DMS114 treated with DMSO at 0.1 percent for 48 hours (cell line): ENCODE measurements around the gene KIF26B.

Source experiments
- DNase-seq: peaks from one replicate; lab custom pipeline; 2025; ENCODE audit not compliant: unreplicated experiment; lab: John Stamatoyannopoulos, UW

KIF26B gene

DNA sequence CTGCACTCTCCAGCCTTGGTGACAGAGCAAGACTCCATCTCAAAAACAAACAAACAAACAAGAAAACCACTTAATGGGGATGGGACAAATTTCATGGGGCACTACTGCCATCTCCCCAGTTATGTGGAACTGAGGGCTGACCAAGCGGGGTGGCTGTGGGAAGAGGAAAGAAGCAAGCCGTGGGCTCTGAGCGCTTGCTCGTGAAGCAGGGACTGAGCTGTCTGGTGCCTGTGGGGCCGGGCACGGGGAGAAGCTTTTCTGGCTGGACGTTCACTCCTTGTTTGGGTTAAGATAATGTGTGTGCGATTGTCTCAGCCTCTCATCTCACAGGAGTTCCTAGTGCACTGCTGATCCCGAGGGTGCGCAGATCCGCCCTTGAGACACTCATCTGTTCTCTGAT lies 22.0 kb upstream of the KIF26B start:
- DNase-seq: no peak

DNA sequence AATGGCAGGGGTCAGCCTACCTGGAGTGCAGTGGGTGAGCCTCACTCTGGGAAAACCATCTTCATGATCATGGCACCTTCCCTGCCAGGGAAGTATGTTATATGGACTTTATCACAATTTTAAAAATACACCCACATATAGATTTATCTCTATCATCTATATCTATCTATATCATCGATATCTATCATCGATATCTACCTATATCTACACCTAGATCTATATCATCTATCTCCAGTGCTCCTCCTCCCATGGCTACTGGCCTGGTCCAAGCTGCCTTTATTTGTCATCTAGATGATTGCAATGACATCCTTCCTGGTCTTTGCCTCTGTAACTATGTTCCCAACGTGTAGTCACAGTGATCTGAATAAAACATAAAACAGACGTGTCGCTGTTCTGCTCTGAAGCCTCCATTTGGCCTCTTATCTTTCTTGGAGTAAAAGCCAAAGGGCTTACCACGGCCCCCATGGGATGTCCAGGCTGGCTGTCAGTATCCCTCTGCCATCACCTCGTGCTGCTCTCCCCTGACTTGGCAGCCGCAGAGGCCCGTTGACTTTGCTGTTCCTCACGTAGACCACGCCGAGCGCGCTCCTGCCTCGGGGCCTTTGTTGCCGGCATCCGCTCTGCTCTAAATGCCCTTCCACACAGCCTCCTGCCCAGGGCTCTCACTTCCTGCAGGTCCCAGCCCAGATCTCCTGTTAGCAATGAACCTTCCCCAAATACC lies 20.6 kb upstream of the KIF26B start:
- DNase-seq: no peak

DNA sequence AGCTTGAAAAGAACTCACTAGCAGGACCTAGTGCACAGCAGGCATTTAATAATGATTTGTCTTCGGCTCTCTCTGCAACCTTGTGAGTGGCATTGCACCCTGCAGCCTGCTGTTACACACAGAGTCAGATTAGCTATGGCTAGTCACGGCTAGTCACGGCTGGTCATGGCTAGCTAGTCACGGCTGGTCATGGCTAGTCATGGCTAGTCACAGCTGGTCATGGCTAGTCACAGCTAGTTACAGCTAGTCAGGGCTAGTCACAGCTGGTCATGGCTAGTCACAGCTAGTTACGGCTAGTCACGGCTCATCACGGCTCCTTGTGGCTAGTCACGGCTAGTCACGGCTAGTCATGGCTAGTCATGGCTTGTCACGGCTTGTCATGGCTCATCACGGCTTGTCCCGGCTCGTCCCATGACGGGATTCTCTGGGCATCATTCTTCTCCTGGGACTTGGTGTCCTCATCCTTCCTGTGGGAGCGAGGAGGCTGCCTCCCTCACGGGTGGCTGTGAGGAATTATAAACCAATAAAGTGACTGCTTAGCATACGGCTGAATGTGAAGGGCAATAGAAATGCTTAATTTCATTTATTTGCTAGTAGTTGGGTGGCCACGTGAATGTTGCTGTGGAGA lies 12.5 kb upstream of the KIF26B start:
- DNase-seq: no peak

DNA sequence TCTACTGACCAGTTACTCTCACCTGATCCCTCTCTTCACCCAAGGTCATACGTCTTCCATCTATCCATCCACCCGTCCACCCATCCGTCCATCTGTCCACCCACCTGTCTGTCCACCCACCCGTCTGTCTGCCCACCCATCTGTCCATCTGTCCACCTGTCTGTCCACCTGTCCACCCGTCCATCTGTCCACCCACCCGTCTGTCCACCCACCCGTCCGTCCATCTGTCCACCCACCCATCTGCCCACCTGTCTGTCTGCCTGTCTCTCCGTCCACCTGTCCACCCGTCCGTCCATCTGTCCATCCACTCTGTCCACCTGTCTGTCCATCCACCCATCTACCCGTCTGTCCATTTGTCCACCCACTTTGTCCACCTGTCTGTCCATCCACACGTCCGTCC lies 11.8 kb upstream of the KIF26B start:
- DNase-seq: no peak

DNA sequence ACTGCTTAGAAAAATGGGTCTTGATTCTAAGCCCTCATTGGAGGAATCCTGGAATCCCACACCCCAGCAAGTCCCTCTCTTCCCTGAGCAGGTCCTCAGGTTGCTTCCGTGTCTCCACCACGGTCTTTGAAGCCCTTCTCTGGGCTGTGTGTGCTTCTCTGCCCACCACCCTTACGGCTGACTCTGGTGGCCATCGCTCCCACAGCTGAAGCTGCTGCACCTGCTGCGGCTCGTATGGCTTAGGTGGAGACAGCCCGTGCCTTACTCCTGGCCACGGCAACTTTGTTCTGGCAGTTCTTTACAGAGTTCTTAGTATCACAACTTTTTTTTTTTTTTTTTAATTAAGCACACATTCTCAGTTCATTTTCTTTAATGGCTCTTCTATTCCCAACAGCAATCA lies 10.9 kb upstream of the KIF26B start:
- DNase-seq: no peak

DNA sequence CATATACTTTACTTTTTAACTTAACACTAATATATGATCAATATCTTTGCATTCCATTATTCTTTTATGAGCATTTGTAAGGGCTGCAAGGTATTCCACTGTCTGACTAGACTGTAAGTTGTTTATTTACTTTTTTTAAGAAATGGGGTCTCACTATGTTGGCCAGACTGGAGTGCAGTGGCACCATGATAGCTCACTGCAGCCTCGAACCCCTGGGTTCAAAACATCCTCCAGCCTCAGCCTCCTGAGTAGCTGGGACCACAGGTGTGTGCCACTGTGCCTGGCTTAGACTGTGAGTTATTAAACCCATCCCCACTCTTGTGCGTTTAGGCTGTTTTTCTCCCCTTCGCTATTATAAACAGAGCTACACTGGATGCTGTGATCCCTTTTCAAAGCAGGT lies 6.7 kb upstream of the KIF26B start:
- no peak for DNase-seq

DNA sequence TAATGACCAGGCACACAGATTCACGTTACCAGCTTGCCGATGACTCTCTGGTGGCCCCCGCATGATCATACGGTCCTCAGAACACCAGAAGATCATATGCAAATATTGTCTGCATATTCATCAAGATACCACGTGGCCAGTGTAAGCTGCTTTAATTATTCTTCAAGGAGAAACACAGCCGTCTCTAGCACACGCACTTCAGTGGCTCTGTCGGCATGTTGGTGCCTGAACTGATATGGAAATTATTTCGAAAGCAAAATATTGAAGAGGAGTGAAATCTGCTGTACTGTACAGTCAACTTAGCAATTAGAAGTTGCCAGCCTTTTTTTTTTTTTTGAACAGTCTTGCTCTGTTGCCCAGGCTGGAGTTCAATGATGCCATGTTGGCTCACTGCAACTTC lies 5.9 kb upstream of the KIF26B start:
- DNase-seq: no peak

DNA sequence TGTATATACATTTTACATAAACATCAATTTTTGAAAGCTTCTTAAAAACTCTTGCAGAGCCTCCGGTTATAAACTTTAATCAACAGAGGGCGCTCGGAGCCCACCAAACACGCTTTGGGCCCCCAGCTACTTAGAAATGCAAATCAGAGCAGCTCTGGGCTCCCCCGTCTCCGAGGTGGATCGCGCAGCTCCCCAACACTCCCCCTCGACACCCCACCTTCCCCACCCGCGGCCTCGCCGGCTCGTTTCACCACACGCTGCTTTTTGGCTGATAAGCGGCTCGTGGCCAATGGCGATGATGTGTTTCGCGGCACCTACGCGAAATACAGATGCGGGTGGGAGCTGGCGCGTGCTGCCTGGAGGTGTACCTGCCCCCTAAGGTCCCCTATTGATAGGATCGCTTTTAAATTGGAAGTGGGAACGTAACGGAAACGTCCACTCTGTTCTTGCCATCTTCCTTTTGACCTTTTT lies 1.7 kb upstream of the KIF26B start:
- peak; percentile 46 for DNase-seq

DNA sequence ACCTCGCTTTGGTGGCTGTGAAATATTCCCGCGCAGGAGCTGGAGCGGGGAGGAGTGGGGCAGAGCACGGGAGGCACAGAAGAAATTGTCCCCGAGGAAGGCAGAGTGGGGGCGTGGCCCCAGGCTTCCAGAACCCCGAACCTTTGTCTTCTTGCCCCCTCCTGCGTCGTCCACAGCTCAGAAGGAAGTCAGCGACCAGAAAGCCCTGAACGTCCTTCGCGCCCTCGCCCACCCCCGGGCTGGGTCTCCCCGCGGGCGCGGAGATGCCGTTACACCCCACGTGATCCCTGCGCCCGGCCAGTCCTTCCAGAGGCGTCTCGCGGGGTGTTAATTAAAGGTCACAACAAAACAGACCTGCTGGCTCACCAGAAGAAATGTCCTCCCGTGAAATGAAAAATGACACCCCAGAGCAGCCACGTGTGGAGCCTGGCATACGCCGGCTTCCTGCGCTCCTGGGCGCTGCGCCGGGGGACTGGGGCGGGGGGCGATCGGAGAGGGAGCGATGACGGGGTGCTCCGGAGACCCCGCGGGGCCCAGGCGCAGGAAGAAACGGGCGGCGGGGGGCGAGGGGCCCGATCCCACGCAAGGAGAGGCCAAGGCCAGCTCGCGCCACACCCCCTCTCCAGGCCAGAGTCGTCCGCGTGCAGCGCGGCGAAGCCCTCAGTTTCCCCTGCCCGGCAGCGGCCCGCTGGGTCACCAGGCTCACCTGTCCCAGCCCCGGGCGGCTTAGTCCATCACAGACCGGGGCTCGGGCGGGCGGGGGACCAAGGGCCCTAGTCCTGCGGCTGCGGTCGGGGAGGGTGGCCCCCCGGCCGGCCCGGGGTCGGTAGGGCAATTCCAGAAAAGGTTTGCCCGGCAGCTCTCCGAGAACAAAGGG lies 995 bp upstream of the KIF26B start:
- peak; percentile 1 for DNase-seq

DNA sequence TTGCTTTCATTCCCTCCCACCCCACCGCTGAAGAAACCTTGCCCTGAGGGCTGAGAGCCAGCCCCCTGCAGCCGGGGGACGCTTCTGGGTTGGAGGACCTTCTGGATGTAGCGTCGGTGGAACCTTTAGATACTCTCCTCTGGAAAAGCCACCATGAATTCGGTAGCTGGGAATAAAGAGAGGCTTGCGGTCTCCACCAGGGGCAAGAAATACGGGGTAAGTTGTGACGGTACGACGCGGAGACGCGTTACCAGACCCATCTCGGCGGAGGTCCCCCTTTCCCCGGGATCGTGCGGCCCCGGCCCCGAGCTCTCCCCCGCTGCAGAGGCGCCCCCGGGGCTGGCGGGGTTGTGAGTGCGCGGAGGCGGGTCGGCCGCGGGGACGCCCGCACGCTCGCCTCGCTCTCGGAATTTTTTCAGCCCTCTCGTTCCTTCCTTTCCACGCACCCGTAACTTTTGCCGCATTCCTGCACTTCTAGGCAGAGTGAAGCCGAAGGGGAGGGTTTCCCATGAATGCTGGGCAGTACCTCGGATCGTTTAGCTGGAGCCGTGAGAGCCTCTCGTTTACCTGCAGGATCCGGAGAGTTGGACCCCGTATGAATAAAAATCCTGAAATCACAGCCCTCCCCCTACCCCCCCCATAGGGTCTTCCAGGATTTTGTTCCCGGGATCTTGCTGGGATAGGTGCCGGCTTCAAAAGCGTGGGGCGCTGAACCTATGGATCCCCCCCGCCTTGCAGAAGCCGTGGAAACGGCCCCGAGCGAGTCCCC lies 671 bp downstream of the KIF26B start:
- DNase-seq: peak; percentile 57

DNA sequence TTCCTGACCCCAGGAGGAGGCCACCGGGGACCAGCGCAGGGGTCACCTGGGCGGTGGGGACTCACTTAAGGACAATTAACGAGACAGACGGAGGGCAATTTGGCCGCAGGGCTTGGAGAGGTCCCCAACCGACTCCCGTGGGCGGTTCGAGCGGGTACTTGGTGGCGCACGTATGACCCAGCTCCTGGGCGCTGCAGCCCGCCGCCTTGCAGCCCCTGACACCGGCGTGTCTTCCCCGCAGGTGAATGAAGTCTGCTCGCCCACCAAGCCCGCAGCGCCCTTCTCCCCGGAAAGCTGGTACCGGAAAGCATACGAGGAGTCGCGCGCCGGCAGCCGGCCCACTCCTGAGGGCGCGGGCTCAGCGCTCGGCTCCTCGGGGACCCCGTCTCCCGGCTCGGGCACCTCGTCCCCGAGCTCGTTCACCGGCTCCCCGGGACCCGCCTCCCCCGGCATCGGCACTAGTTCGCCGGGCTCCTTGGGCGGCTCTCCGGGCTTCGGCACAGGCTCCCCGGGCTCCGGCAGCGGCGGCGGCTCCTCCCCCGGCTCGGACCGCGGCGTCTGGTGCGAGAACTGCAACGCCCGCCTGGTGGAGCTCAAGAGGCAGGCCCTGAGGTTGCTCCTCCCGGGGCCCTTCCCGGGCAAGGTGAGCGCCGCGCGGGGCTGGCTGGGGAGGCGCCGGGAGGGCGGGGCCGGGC lies 1.4 kb downstream of the KIF26B start:
- DNase-seq: peak; percentile 64

DNA sequence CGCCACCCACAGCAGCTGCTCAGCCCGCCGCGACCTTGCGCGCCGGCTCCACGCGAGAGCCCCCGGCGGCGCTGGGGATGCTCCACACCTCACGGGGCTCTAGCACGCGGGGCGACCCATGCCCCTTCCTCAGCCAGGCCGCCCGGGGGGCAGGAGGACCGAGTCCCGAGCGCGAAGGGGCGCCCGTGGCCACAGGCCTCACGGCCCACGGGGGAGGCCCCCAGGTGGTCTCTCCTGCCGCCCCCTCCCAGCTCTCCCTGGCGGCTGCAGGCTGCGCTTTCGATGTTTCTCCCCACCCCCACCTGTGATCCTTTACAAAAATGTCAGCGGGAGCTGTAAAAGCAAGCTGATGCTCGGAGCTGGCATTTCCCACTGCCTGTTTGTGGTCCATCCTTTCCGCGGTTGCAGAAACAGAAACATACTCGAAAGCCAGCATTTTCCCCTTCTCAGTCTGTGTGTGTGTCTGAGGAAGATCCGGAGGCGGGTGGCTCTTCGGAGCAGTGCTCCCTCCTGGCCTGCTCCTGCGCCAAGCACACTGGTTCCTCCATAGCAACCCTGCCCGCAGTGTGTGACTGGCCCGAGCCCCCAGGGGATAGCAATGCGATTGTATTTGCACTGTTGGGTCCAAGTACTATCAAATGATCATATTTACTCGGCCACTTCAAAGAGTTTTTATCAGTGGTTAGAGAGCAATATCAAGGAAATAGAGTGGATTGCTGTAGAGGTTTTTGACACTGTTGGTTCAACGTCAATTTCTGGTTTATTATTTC lies 2.1 kb downstream of the KIF26B start:
- DNase-seq: no peak

DNA sequence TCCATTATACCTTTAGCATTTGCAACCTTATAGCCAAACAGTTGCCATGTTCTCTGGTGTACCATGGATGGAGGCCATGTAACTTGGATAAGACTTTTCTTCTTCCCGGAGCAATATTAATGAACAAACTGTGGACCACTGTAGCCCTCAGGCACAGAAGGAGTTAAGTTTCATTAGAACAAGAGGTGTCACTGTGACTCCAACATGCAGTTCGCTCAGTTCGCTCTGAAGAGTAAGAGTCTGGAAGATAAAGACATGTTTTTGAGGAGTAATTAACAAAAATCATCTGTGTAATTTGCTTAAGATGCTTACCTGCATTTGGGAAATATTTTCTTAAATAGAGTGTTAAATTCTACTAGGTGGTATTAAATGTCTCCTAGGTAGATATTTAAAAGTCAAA lies 4.1 kb downstream of the KIF26B start:
- no peak for DNase-seq

DNA sequence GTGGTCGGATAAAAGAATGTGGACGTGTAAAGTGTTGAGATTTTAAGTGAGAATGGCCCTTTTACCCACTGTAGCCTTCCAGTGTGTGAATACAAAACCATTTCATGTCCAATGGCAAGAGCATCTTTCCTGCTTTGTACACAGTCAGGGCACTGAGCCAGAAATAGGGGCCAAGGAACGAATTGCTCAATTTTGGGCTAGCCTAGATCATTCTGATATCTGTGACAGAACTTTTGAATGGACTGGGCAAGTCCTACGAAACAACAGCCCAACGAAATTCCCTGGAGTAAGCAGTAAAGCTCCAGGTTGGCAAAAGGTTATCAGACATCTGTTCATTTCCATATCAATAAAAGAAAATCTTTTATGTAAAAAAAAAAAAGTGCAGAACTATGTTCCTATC lies 5.5 kb downstream of the KIF26B start:
- DNase-seq: no peak

DNA sequence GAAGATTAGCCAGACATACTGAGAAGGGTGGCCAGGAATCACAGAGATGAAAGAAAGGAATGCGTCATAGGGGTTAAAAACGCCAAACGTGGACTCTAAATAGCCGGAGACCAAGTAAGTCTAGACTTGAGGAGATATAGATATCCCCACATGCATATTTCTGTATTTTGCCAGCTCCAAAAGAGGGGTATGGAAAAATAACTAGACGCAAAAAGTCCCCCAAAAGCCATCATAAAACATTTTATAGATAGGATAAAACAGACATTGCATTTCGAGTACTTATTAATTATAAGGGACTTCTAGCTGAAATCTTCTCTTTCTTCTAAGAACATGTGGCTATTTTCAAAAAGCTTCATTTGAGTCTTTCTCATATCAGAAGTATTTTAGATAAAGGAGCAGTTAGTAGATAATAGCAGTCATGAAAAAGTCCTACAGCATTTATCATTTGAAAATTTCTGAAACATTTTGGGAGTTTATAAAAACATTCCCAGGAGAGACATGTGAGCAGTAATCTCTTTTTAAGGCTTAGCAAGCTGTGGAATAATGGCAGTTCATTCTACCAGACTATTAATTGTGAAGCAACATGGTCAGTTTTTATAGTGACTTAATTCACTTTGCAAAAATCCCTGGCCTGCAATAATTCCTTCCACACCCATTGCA lies 6.1 kb downstream of the KIF26B start:
- no peak for DNase-seq

DNA sequence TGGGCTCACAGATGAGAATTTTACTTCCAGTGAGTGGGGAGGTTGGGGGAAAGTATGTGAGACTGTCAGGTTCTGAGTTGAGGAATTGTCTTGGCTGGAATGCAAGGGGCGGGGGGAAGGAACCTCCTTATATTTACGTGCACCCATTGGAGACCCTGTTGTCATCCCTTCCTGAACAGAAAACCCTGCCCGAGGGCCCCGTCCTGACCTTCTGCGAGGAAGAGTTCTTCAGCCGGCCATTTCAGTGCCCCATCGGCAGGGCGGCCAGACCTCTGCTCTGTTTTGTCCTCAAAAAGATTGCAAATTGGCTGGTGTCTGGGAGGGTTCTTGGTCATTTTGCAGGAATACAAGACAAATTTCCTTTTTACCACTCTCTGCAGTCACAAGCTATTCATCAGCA lies 7.1 kb downstream of the KIF26B start:
- no peak for DNase-seq

DNA sequence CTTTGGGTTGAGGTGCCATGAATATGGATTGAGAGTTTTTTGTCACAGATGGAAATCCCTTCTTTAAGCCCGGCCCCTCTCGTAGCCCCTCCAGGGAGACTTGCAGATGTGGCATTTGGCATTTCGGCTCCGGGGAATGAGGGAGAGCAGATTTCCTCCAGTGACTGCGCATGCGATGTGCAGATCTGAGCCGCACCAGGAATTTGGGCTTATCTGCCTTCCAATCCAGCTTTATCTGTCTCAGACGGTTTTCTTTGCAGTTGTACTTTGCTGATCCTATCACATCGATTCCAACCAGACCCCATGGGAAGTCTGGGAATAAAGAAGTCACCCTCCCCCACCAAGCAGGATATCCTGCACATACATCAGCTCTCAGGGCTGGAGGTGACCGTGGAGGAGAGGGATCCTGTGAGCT lies 11.7 kb downstream of the KIF26B start:
- no peak for DNase-seq

DNA sequence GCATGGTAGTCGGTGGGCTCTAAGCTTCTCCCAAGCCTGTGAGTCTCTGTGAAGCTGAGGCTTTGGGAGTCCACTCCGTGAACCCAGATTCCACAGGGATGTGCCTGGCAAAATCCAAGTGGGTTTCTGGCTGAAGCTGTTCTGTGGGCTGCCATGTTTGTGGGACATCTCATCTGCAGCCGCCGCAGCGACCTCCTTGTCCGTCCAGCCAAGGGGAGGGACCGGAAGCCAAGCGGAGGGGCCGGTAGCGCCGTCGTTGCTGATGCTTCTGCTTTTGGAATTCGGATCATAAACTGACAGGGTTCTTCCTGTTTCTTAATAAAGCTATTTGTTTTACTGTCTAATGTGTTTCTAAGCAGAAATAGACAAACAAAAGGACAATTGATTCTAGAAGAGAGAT lies 13.3 kb downstream of the KIF26B start:
- DNase-seq: no peak

DNA sequence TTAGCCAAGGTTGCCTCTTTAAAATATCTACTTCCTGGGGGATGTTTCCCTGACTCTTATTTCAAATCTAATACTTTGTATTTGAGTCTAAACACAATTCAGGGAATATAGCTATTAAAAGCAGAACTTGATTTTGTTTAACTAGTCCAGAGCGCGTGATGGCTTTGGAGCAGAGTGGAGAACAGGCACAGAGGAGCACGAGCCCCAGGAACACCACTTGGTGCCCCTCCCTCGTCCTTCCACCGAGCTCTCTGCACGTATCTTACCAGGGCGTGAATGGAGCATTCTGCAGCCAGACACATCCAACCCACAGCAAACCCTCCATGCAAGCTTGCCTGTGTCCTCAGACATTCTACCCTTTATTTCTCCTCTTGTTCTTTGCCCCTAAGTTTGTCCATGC lies 14.1 kb downstream of the KIF26B start:
- DNase-seq: no peak
